Astrocyte of the cerebellum (primary cell): ENCODE data around the gene MMP25.

Source experiments
- DNase-seq: peaks from one replicate; pipeline ENCODE4 v3.0.0-alpha.2; 2011; ENCODE audit warnings: low read depth
- H3K4me3 ChIP-seq: 2 replicates; pipeline ENCODE4 v1.5.1; 2011; ENCODE audit warnings: mild to moderate bottlenecking, low read depth, low read length, moderate library complexity
- in situ Hi-C: cut with HindIII; loops from 2 replicates; pipeline ENCODE4 v1.10.0; 2017; ENCODE audit warnings: low sequenced_read_pairs
- TF ChIP-seq, protein P1 (sequence below): IDR thresholded peaks from 2 replicates; pipeline ENCODE4 v1.5.1; 2012; ENCODE audit warnings: low read length, low read depth, moderate library complexity, mild to moderate bottlenecking; ENCODE audit errors: missing control alignments

The MMP25 gene

DNA sequence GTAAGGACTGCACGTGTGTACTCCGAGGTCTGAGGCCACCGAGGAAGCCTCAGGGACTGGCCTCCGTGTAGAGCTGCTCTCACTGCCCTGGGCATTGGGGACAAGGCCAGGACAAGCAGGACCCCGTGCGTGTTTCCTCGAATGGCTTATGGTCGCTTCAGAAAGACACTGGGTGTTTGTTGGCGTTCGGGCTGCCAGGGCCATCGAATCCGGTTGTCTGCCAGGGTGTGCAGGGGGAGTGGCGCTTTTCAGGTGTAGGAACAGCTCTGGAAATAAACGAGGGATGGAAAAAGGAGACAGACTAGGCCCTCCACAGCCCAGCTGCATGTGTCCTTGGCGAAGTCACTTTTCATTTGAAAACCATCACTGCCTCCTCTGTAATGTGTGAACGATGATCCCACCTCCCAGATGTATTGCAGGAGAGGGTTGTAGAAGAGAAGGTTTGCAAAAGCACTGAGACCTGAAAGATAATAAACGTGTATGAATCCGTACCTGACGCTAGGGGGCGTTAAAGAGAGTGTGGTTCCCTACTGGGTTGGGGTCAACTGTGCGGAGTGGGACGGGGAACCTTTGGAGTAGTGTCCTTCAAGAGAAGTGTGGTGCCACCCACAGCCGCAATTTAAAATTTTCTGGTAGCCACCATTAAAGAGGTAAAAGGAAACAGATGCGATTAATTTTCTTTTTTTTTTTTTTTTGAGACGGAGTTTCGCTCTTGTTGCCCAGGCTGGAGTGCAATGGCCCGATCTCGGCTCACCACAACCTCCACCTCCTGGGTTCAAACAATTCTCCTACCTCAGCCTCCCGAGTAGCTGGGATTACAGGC, 54.9 kb downstream of the MMP25 start:
- in situ Hi-C loops: no loop called here
- no peak overlapping the region for H3K4me3 ChIP-seq
- DNase-seq: no peak
- TF ChIP-seq, protein P1, sequence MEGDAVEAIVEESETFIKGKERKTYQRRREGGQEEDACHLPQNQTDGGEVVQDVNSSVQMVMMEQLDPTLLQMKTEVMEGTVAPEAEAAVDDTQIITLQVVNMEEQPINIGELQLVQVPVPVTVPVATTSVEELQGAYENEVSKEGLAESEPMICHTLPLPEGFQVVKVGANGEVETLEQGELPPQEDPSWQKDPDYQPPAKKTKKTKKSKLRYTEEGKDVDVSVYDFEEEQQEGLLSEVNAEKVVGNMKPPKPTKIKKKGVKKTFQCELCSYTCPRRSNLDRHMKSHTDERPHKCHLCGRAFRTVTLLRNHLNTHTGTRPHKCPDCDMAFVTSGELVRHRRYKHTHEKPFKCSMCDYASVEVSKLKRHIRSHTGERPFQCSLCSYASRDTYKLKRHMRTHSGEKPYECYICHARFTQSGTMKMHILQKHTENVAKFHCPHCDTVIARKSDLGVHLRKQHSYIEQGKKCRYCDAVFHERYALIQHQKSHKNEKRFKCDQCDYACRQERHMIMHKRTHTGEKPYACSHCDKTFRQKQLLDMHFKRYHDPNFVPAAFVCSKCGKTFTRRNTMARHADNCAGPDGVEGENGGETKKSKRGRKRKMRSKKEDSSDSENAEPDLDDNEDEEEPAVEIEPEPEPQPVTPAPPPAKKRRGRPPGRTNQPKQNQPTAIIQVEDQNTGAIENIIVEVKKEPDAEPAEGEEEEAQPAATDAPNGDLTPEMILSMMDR: peak; percentile 46

DNA sequence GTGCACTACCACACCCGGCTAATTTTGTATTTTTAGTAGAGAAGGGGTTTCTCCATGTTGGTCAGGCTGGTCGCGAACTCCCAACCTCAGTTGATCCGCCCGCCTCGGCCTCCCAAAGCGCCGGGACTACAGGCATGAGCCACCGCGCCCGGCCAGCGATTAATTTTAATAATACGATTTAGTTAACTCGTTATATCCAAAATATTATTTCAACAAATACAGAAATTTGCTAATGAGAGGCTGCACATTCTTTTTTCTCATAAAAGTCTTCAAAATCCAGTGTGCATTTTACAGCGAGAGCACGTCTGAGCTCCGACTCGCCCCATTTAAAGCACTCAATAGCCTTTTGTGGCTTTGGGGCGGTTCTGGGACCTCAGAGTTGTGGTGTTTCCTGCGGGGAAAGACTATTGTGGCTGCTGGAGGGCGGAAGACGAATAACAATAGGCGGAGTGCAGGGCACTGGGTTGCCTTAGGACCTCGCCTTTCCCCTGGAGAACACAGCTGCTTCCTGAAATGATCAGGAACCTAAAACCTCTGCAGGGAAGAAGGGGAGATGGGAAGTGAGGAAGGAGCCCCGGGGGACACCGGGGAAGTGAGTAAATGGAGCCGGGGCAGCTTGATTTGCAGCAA, 55.6 kb downstream of the MMP25 start:
- H3K4me3 ChIP-seq: no peak overlapping the region
- TF ChIP-seq, protein P1: no peak
- in situ Hi-C loops: no loop called here
- no peak for DNase-seq

DNA sequence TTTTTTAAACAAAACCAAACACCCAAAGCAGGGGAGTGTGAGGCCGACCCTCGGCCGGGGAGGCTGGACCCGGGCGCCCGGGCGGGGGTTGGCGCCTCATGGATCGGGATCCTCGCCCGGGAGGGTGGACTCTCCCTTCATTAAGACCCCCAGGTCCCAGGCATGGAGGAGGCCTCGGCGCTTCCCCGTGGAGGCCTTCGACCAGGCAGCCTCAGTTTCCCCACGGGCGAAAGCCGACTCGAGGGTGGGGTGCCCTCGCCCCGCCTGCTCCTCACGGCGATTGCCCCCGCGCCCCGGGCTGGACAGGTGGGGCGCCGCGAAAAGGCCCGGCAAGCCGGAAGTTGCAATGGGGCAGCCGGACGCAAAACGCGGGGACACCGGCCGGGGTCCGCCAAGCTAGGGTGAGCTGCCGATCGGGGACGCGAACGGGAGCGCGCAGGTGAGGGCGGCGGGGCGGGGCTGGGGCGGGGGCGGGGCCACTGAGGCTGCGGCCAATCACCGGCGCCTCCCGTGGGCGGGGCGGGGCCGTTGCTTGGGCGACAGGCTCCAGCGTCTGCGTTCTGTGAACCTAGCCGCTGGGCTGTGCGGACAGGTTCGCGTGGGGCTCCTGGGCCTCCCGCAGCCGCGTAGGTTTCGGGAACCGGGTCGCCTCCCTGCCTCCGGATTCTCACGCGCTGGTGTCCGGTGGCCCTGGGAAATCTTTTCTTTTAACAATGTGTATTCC, 60.0 kb downstream of the MMP25 start:
- peak overlapping the region; percentile 62 for H3K4me3 ChIP-seq
- peak; percentile 72 for DNase-seq
- TF ChIP-seq, protein P1: no peak
- in situ Hi-C loops: no loop called here
